Cerebellar nuclear complex (tissue), 1 donor: ENCODE measurements around the gene CCNT1.
A peak's percentile ranks its signal among the peaks of the same experiment; 100 is the strongest.
"Not testable (repeated sequence)": the region's sequence is repeated elsewhere in the genome, so short reads cannot be mapped to it uniquely, and the experiment has no call there.

Experiments
- DNase-seq, 2 experiments: peaks; one replicate each; lab custom pipeline; 2025; lab: John Stamatoyannopoulos, UW

Gene CCNT1

GRCh38 chr12:48716493-48717251, at the start of gene CCNT1:
Gene CCNT1, minus strand, starts transcription at chr12:48716707. Its CDS starts 32 bp downstream, at chr12:48716675.
- peak; percentile 84 to 94 for DNase-seq

- DNase-seq, result no peak
Measured at GRCh38 chr12:48765753-48766162, 49.3 kb upstream of the CCNT1 start.

GRCh38 chr12:48764521-48764920, 48.0 kb upstream of the CCNT1 start:
- DNase-seq, result no peak

GRCh38 chr12:48758737-48759136, 42.2 kb upstream of the CCNT1 start:
- no peak for DNase-seq

GRCh38 chr12:48758186-48758585, 41.7 kb upstream of the CCNT1 start:
- DNase-seq, result no peak

GRCh38 chr12:48750769-48751356, 34.4 kb upstream of the CCNT1 start:
- DNase-seq, result no peak

- no peak for DNase-seq
Measured at GRCh38 chr12:48750215-48750614, 33.7 kb upstream of the CCNT1 start.

- DNase-seq, result no peak
Measured at GRCh38 chr12:48744251-48745008, 27.9 kb upstream of the CCNT1 start.

GRCh38 chr12:48739618-48740269, 23.2 kb upstream of the CCNT1 start:
- no peak for DNase-seq

GRCh38 chr12:48736456-48736855, 19.9 kb upstream of the CCNT1 start:
- DNase-seq, result no peak

GRCh38 chr12:48728807-48729206, 12.3 kb upstream of the CCNT1 start:
- DNase-seq, result no peak

- DNase-seq, result not testable (repeated sequence)
Measured at GRCh38 chr12:48720737-48721136, 4.2 kb upstream of the CCNT1 start.

- not testable (repeated sequence) for DNase-seq
Measured at GRCh38 chr12:48720171-48720570, 3.7 kb upstream of the CCNT1 start.

GRCh38 chr12:48719002-48719401, 2.5 kb upstream of the CCNT1 start:
- not testable (repeated sequence) for DNase-seq

GRCh38 chr12:48717252-48717695, 767 bp upstream of the CCNT1 start:
- no peak for DNase-seq

GRCh38 chr12:48716168-48716492, 377 bp downstream of the CCNT1 start:
- no peak for DNase-seq

- DNase-seq, result no peak
Measured at GRCh38 chr12:48712209-48712608, 4.3 kb downstream of the CCNT1 start.

- not testable (repeated sequence) for DNase-seq
Measured at GRCh38 chr12:48698822-48699221, 17.7 kb downstream of the CCNT1 start.

- no peak for DNase-seq
Measured at GRCh38 chr12:48696626-48697025, 19.9 kb downstream of the CCNT1 start.

GRCh38 chr12:48695859-48696258, 20.6 kb downstream of the CCNT1 start:
- DNase-seq, result no peak

GRCh38 chr12:48694038-48694437, 22.5 kb downstream of the CCNT1 start:
- DNase-seq, result no peak

- no peak for DNase-seq
Measured at GRCh38 chr12:48693572-48693971, 22.9 kb downstream of the CCNT1 start.
